Hypothalamus (tissue), 51 donors: ENCODE data around the gene NT5DC1.

Experiments
- DNase-seq, 51 donors: peaks; one replicate each; lab custom pipeline; 2025; lab: John Stamatoyannopoulos, UW

Gene NT5DC1

GRCh38 chr6:116234689-116235088 is 134.0 kb downstream of the NT5DC1 start:
- DNase-seq, result no peak

GRCh38 chr6:116238083-116238482 is 137.4 kb downstream of the NT5DC1 start:
- no peak for DNase-seq

DNA sequence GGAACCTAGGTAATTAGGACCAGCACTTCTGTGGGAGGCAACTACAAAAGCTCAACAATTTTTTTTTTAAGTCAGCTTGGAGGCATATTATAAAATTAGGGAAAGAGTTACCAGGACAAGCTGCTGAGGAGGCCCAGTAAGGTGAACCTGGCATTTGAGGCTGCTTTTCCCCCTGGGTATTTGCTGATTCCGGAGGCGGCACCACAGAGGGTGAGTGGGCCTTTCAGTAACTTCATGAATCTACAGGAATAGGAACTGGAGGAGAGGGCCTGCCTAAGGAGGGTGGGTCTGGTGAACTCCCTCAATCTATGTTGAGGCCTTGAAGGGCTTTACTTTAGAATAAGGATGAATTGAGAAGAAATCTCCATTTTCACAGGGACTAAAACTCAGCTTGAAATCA is 138.6 kb downstream of the NT5DC1 start:
- no peak for DNase-seq

DNA sequence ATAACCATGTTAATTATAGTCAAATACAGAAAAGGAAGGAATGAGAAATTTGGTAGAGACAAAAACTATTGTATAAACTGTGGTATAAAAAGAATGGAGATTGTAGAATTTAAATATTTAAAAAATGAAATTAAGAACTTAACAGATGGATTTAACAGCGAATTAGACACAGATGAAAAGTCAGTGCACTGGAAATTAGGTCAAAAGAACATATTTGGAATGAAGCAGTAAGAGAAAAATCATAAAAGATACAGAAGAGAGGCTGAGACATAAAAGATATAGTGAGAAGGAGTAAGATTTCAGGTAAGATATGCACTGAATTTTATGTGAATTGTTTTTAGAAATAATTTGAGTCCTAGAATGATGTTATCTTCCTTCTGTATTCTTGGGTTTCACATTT is 139.2 kb downstream of the NT5DC1 start:
- no peak for DNase-seq

- no peak for DNase-seq
These were observed 143.6 kb downstream of the NT5DC1 start for GRCh38 chr6:116244284-116244683.

DNA sequence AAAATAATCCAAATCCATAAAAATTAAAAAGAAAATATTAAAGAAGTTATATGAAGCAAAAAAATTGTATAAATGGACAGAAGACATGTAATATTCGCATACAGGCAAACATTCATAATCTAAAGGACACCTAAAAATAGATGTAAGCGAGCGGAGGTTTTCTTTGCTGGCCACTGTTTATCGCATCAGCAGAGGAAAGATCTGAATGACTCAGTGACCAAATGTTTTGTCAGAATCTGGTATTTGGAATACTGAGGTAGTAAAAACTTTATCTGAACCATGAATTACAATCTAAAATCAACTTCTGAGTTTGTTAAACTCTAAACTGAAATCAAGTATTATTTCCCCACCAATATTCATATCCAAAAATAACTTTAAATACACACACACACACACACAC is 145.4 kb downstream of the NT5DC1 start:
- no peak for DNase-seq

GRCh38 chr6:116247285-116247684 is 146.6 kb downstream of the NT5DC1 start:
- no peak for DNase-seq

DNA sequence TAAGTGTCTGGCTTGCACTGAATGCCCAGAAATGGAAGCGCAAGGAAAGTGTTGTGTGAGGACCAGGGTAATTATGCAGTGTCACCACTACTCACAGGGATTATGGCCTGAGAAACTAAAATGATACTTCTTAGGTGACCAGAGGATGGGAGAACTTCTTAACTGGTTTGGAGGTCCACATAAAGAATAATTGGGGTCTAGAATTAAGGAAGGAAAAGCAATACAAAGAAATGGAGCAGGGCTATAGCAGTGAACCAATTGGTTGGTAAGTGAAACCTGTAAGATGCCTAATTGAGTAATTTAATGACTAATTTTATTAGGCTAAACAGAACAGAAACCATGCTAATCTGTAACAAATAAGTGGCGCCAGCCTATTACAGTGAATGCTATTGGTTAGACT is 147.9 kb downstream of the NT5DC1 start:
- no peak for DNase-seq

DNA sequence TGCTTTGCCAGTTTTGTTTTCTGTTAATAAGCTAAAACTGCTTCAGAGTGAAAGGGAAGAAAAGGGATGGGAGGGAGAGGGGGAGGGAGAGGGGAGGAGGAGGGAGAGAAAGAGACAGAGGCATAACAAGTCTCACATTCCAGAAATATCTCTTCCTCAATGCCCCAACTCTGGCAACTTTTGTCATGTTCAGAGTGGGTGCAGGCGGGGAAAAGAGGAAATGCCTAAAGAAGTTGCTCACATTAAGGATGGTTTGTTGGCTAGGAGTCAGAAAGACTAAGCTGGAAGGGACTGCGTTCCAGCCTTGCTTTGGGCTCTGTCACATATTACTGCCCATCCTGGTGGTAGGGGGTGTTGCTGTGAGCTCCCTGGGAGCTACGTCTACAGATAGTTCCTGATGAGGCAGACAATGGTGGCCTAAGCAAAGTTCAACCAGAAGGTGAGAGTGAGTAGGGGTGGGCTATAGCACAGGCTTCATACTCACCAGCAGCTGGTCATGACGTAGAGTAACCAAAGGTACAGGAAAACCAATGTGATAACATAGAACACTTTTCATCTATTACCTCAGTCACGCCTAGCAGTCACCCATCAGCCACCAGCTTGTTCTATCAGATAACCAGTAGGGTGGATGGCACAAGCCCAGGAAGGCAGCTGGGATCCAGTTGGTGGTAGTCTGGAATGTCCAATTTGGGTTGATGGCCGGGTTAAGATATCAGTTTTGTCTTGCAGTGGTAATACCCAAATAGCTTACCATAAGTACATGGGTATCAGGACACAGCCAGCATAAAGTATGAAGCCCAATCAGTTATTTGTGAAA is 151.1 kb downstream of the NT5DC1 start:
- DNase-seq, result no peak

GRCh38 chr6:116253188-116253504 is 152.5 kb downstream of the NT5DC1 start:
- DNase-seq, result peak in 1 of 51 donors; percentile 63

GRCh38 chr6:116253505-116254296 is 153.0 kb downstream of the NT5DC1 start, which contains the start of gene TSPYL4:
Gene TSPYL4 (minus strand): TSS chr6:116254075. CDS start chr6:116254008, 67 bp downstream.
- DNase-seq, result peak; percentile 47 to 96 (median 88)

GRCh38 chr6:116254297-116255056 is 153.8 kb downstream of the NT5DC1 start:
- no peak for DNase-seq

DNA sequence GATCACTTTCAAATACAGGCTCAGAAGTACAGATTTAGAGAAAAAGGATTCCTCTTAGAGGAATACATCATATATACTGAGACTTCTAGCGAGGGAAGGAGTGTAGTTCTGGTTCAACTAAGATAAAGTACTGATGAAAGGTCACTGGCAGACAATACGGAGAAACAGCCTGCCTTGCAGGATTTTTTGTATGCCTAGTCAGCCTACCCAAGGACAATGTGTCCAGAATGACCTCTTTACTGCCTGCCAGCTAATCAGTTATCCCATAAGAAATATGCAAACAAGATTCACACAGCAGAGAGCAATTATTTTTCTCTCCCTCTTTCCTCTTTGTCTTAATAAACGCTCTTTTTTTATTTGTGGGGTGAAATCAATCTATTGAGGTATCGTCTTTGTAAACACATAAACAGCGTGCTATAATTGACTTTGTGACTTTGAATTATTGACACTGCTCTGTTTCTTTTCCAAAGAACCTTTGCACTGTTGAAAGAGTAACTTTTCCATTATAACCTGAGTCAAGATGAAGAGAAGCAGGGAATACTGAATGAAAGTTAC is 154.7 kb downstream of the NT5DC1 start:
- no peak for DNase-seq

GRCh38 chr6:116256694-116257093 is 156.0 kb downstream of the NT5DC1 start:
- no peak for DNase-seq

DNA sequence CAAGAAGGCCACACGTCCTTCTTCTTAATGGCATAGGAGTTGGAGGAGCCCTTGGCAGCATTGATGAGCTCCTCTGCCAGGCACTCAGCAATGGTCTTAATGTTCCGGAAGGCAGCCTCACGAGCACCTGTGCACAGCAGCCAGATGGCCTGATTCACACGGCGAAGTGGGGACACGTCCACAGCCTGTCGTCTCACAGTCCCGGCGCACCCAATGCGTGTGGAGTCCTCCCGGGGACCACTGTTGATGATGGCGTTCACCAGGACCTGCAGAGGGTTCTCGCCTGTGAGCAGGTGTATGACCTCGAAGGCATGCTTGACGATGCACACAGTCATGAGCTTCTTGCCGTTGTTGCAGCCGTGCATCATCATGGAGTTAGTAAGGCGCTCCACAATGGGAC is 157.9 kb downstream of the NT5DC1 start:
- DNase-seq, result no peak

DNA sequence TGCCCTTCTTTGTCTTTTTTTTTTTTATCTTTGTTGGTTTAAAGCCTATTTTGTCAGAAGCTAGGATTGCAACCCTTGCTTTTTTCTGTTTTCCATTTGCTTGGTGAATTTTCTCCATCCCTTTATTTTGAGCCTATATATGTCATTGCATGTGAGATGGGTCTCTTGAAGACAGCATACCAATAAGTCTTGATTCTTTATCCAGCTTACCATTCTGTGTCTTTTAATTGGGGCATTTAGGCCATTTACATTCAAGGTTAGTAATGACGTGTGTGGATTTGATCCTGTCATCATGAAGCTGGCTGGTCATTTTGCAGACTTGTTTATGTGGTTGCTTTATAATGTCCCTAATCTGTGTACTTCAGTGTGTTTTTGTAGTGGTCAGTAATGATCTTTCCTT is 162.7 kb downstream of the NT5DC1 start:
- no peak for DNase-seq

GRCh38 chr6:116265041-116265829 is 164.6 kb downstream of the NT5DC1 start:
- no peak for DNase-seq

DNA sequence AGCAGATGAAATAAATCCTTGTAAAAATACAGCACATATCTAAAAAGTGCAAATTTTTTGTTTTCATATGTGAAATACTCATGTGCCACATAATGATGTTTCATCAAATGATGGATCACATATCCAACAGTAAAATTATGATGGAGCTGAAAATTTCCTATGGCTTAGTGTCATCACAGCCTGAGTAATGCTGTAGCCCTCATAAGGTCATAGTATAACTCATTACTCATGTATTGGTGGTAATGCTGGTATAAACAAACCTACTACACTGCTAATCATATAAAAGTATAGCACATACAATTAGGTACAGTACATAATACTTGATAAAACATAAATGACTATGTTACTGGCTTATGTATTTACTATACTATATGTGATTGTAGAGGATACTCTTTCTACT is 166.2 kb downstream of the NT5DC1 start:
- no peak for DNase-seq

GRCh38 chr6:116267836-116268588 is 167.4 kb downstream of the NT5DC1 start:
- no peak for DNase-seq
